ENCODE measurements around the gene C1orf50. TPM values are rescaled to one million over a fixed set of nuclear protein-coding genes. Genes with fewer than 3 reads are reported as not detected.
"Not testable (repeated sequence)": the region's sequence is repeated elsewhere in the genome, so short reads cannot be mapped to it uniquely, and the experiment has no call there.

The C1orf50 gene
- total RNA-seq: 1 to 10 TPM; 3.1 to 9.8 (median 5.1) TPM
- polyA plus RNA-seq: 1 to 10 TPM; 1.5 to 3.4 (median 3.4) TPM
- long read RNA-seq, donor 1, full-length matches to known transcripts: 3 of 3 reads
- long read RNA-seq, donor 1, partial matches to known transcripts: 0 of 3 reads
- long read RNA-seq, donor 1, other reads (novel, unspliced or antisense): 0 of 3 reads
- long read RNA-seq, donor 2, full-length matches to known transcripts: 7 of 7 reads
- long read RNA-seq, donor 2, partial matches to known transcripts: 0 of 7 reads
- long read RNA-seq, donor 2, other reads (novel, unspliced or antisense): 0 of 7 reads

DNA sequence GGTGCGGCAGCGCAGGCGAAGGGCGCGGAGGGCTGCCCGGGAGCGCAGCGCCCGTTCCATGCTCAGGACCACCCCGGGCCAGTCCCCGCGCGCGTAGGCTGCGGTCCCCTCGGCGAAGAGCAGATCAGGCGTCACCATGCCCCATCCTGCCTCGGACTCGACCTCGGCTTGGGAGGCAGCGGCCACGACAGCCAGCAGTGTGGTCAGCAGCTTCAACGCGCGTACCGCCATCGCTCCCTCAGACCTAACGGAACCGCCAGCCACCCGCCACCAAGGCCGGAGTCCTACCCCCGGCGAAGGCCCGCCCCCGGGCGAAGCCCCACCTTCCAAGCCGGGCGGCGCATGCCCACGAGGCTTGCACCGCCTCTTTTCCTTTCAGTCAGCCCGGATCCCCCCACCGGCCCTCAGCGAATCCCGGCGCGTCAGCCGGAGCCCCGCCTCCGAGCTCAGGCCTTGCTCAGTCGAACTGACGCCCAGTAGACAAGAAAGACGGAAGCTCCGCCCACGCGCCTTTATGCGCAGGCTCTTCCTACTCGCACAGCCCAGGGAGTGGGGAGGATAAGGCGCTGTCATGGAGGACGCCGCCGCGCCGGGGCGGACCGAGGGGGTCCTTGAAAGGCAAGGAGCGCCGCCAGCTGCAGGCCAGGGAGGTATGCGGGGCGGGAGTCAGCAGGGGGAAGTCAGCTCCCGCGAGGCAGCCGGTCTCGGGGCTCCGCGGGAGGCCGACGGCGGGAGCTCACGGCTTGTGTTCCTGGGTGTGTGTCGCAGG lies at the start of gene C1orf50, which contains the start of gene P3H1:
Gene C1orf50 (plus strand): TSS at position 509 of the 769 bp plus-strand sequence. CDS start 63 bp downstream, at position 572.
Gene P3H1 (minus strand): TSS at position 288 of the 769 bp plus-strand sequence. CDS start 57 bp downstream, at position 231.
- Histone ChIP-seq H3K27me3 (replicated peaks in 1 of 7) (no peaks in the 10 kb centered on the region), H3K4me3 (peak within 1 kb of the TSS; percentile 75 to 99 (median 94)), H3K36me3 (peaks cover 0 to 13% (median 2%) of the 10 kb centered on the region in 6 donors), H3K9me3 (no peaks in the 10 kb centered on the region), H3K27ac (peak within 1 kb of the TSS; percentile 83 to 95 (median 91)), H3K4me1 (peaks cover 27 to 90% (median 54%) of the 10 kb centered on the region in 6 donors)
- TF ChIP-seq, protein P1, sequence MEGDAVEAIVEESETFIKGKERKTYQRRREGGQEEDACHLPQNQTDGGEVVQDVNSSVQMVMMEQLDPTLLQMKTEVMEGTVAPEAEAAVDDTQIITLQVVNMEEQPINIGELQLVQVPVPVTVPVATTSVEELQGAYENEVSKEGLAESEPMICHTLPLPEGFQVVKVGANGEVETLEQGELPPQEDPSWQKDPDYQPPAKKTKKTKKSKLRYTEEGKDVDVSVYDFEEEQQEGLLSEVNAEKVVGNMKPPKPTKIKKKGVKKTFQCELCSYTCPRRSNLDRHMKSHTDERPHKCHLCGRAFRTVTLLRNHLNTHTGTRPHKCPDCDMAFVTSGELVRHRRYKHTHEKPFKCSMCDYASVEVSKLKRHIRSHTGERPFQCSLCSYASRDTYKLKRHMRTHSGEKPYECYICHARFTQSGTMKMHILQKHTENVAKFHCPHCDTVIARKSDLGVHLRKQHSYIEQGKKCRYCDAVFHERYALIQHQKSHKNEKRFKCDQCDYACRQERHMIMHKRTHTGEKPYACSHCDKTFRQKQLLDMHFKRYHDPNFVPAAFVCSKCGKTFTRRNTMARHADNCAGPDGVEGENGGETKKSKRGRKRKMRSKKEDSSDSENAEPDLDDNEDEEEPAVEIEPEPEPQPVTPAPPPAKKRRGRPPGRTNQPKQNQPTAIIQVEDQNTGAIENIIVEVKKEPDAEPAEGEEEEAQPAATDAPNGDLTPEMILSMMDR (IDR thresholded peaks at IDR 0.05 in 8 of 11, conservative IDR thresholded peaks at IDR 0.05 in 3 of 11): peak in 4 of 11 experiments; percentile 23 to 37 (median 28)
- TF ChIP-seq POLR2AphosphoS5 (IDR thresholded peaks at IDR 0.05): peak; percentile 99
- peak; percentile 8 to 94 (median 90) for TF ChIP-seq POLR2A (IDR thresholded peaks at IDR 0.05)
- peak; percentile 100 for DNase-seq
- intact Hi-C loops (cut with DNase I; ENCODE audit: low total_unique reads): loop anchor here (10.0 kb wide), 1 partner anchor 82 kb away; the partner anchor contains the start of gene YBX1
- WGBS, 5 donors: 0 to 1% (median 0%) methylated on average over 26 to 82 of the region's 82 CpGs

DNA sequence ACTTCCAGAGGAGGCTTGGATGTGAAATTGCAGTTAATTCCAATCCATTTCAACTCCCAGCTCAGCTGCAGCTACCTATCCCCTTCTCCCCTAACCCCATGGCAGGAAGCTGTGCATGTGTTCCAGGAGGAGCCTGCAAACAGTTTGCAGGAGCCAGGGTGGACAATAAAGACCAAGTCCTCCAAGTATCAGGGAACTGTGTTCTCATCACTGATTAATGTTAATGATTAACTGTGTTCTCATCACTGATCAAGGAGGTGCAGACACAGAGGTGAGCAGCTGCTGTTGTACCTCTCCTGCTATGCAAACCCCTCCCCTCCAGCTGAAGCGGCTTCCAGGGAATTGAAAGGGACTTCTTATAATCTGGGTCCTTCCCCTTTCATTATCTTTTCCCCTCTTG lies 46.2 kb upstream of the C1orf50 start:
- Histone ChIP-seq H3K27ac (no peak overlapping the region), H3K36me3 (peaks cover 0 to 26% (median 2%) of the 10 kb centered on the region in 6 donors), H3K4me3 (no peak overlapping the region), H3K9me3 (no peaks in the 10 kb centered on the region), H3K4me1 (no peaks in the 10 kb centered on the region), H3K27me3 (replicated peaks in 1 of 7) (no peaks in the 10 kb centered on the region)
- 95 to 97% (median 97%) methylated on average over 1 of the region's 1 CpG for WGBS, 5 donors
- intact Hi-C loops (cut with DNase I; ENCODE audit: low total_unique reads): no loop called here
- no peak for TF ChIP-seq POLR2AphosphoS5 (IDR thresholded peaks at IDR 0.05)
- TF ChIP-seq, protein P1 (IDR thresholded peaks at IDR 0.05 in 8 of 11, conservative IDR thresholded peaks at IDR 0.05 in 3 of 11): no peak
- TF ChIP-seq POLR2A (IDR thresholded peaks at IDR 0.05): no peak
- DNase-seq: no peak

DNA sequence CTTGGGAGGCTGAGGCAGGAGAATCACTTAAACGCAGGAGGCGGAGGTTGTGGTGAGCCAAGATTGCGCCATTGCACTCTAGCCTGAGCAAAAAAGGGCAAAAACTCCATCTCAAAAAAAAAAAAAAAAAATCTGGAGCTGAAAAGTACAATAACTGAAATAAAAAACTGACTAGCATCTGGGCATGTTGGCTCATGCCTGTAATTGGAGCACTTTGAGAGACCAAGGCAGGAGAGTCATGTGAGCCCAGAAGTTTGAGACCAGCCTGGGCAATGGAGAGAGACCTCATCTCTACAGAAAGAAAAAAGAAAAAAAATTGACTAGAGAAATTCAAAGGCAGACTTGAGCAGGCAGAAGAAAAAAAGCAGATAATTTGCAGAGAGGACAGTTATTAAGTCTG lies 45.1 kb upstream of the C1orf50 start:
- TF ChIP-seq, protein P1 (IDR thresholded peaks at IDR 0.05 in 8 of 11, conservative IDR thresholded peaks at IDR 0.05 in 3 of 11): no peak
- TF ChIP-seq POLR2A (IDR thresholded peaks at IDR 0.05): no peak
- no peak for TF ChIP-seq POLR2AphosphoS5 (IDR thresholded peaks at IDR 0.05)
- no peaks in the 10 kb centered on the region for H3K4me1 ChIP-seq
- WGBS, 5 donors: 79 to 97% (median 95%) methylated on average over 3 of the region's 3 CpGs
- intact Hi-C loops (cut with DNase I; ENCODE audit: low total_unique reads): no loop called here
- no peak overlapping the region for H3K27ac ChIP-seq
- DNase-seq: no peak
- H3K27me3 ChIP-seq (replicated peaks in 1 of 7): no peaks in the 10 kb centered on the region
- no peaks in the 10 kb centered on the region for H3K9me3 ChIP-seq
- H3K36me3 ChIP-seq: peaks cover 0 to 15% (median 0%) of the 10 kb centered on the region in 6 donors
- H3K4me3 ChIP-seq: no peak overlapping the region

DNA sequence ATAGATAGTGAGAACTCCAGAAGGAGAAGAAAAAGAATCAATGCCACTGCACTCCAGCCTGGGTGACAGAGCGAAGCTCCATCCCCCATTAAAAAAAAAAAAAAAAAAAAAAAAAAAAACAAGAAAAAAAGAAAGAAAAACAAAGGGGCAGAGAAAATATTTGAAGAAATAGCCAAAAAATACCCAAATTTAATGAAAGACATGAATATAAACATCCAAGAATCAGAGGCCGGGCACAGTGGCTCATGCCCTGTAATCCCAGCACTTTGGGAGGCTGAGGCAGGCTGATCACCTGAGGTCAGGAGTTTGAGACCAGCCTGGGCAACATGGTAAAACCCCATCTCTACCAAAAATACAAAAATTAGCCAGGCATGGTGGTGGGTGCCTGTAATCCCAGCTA lies 44.6 kb upstream of the C1orf50 start:
- 89 to 100% (median 94%) methylated on average over 2 of the region's 2 CpGs for WGBS, 5 donors
- H3K27me3 ChIP-seq (replicated peaks in 1 of 7); H3K4me3 ChIP-seq; H3K27ac ChIP-seq; DNase-seq; intact Hi-C loops (cut with DNase I; ENCODE audit: low total_unique reads); H3K9me3 ChIP-seq; H3K4me1 ChIP-seq: not testable (repeated sequence)
- peaks cover 0 to 15% (median 0%) of the 10 kb centered on the region in 6 donors for H3K36me3 ChIP-seq
